ENCODE measurements around the gene DYNLT2B.
"Not testable (repeated sequence)": the region's sequence is repeated elsewhere in the genome, so short reads cannot be mapped to it uniquely, and the experiment has no call there.

DNA sequence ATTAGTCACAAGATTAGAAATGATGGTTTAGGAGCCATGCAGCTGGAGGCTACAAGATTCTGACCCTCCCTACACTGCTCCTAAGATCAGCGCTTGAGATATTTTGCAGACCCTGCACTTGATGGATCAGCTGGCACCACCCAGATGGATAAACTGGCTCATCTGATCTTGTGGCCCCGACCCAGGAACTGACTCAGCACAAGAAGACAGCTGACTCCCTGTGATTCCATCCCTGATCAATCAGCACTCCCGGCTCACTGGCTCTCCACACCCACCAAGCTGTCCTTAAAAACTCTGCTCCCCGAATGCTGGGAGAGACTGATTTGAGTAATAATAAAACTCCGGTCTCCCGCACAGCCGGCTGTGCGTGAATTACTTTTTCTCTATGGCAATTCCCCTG lies 15.1 kb downstream of the DYNLT2B start:
- TF ChIP-seq, protein P1, sequence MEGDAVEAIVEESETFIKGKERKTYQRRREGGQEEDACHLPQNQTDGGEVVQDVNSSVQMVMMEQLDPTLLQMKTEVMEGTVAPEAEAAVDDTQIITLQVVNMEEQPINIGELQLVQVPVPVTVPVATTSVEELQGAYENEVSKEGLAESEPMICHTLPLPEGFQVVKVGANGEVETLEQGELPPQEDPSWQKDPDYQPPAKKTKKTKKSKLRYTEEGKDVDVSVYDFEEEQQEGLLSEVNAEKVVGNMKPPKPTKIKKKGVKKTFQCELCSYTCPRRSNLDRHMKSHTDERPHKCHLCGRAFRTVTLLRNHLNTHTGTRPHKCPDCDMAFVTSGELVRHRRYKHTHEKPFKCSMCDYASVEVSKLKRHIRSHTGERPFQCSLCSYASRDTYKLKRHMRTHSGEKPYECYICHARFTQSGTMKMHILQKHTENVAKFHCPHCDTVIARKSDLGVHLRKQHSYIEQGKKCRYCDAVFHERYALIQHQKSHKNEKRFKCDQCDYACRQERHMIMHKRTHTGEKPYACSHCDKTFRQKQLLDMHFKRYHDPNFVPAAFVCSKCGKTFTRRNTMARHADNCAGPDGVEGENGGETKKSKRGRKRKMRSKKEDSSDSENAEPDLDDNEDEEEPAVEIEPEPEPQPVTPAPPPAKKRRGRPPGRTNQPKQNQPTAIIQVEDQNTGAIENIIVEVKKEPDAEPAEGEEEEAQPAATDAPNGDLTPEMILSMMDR (IDR thresholded peaks at IDR 0.05) = not testable (repeated sequence)
- TF ChIP-seq POLR2AphosphoS5 (IDR thresholded peaks at IDR 0.05; ENCODE audit: insufficient read depth in 1 of 2, low read depth in 1 of 2); POLR2A (IDR thresholded peaks at IDR 0.05): not testable (repeated sequence)

Data from vagina (tissue), 2 donors.